B cell (primary cell): ENCODE results near the gene LCN15. TPM values are rescaled to one million over a fixed set of nuclear protein-coding genes. Genes with fewer than 3 reads are reported as not detected.

Experiments used
- ATAC-seq: fragments of 200-7000 bp; cut with Tn5 transposase; one replicate; pipeline ENCODE4 v1.10.0; 2021; ENCODE audit warnings: low read depth, mild to moderate bottlenecking, moderate number of reproducible peaks, moderate library complexity
- CTCF ChIA-PET: fragments of 350-600 bp; sonication (Branson Sonifier 250); formaldehyde crosslinking; loops from one replicate; lab custom pipeline; 2021; ENCODE audit warnings: antibody characterized with exemption, inconsistent platforms; lab: Charles Lee
- POLR2A ChIA-PET: fragments of 350-600 bp; sonication (Branson Sonifier 250); formaldehyde crosslinking; loops from one replicate; lab custom pipeline; 2021; ENCODE audit warnings: antibody characterized with exemption; lab: Charles Lee
- DNase-seq: peaks from one replicate; pipeline ENCODE4 v3.0.0; 2013
- H2AFZ ChIP-seq: 2 replicates; pipeline ENCODE4 v1.6.1; 2012; ENCODE audit warnings: mild to moderate bottlenecking, low read depth, low read length; ENCODE audit not compliant: insufficient read depth, poor library complexity, severe bottlenecking
- H3K27ac ChIP-seq, 2 donors: 1 replicate in 1 of 2; 2 replicates in 1 of 2; pipeline ENCODE4 v1.5.1; 2012 to 2013; ENCODE audit warnings: low read length in 2 of 2, mild to moderate bottlenecking in 2 of 2, moderate library complexity in 1 of 2
- H3K27me3 ChIP-seq, 4 experiments: fragments of 200-600 bp in 1 of 4; sonication (generic) in 1 of 4; replicated peaks in 1 of 4; 1 replicate in 2 of 4; 2 replicates in 2 of 4; pipeline versions ENCODE4 v1.6.1 to v1.7.0; 2013 to 2016; ENCODE audit warnings: low read length in 3 of 4, mild to moderate bottlenecking in 2 of 4, mixed read lengths in 1 of 4, moderate library complexity in 1 of 4; ENCODE audit not compliant: insufficient read depth in 4 of 4, control insufficient read depth in 3 of 4; ENCODE audit errors: control extremely low read depth in 1 of 4
- H3K36me3 ChIP-seq, 2 experiments: replicated peaks in 1 of 2; 1 replicate in 1 of 2; 2 replicates in 1 of 2; pipeline versions ENCODE4 v1.6.1 to v1.7.1; 2013; ENCODE audit warnings: low read length in 1 of 2; ENCODE audit not compliant: insufficient read depth in 2 of 2, control insufficient read depth in 1 of 2; ENCODE audit errors: control extremely low read depth in 1 of 2, extremely low read depth in 1 of 2
- H3K4me1 ChIP-seq, 2 donors: fragments of 200-600 bp in 1 of 2; sonication (generic) in 1 of 2; 1 replicate in 1 of 2; 2 replicates in 1 of 2; pipeline versions ENCODE4 v1.5.1 to v1.6.1; 2013 to 2017; ENCODE audit warnings: low read length in 2 of 2; ENCODE audit not compliant: control insufficient read depth in 2 of 2, insufficient read depth in 2 of 2
- H3K4me2 ChIP-seq: replicated peaks from 2 replicates; pipeline ENCODE3; 2012; ENCODE audit warnings: mild to moderate bottlenecking, low read depth, low read length; ENCODE audit not compliant: poor library complexity, severe bottlenecking
- H3K4me3 ChIP-seq, 5 experiments: fragments of 200-600 bp in 1 of 5; sonication (generic) in 1 of 5; 1 replicate in 3 of 5; 2 replicates in 2 of 5; pipeline versions ENCODE4 v1.5.1 to v1.7.0; 2011 to 2016; ENCODE audit warnings: low read length in 4 of 5, mild to moderate bottlenecking in 4 of 5, low read depth in 2 of 5, control low read depth in 1 of 5, moderate library complexity in 1 of 5; ENCODE audit not compliant: insufficient read depth in 1 of 5; ENCODE audit errors: control extremely low read depth in 1 of 5, extremely low read depth in 1 of 5
- H3K79me2 ChIP-seq: fragments of 200-600 bp; sonication (generic); one replicate; pipeline ENCODE4 v1.6.0; 2016; ENCODE audit warnings: low read length; ENCODE audit not compliant: control insufficient read depth, insufficient read depth
- H3K9ac ChIP-seq: fragments of 200-600 bp; sonication (generic); 2 replicates; pipeline ENCODE4 v1.6.1; 2017; ENCODE audit warnings: mild to moderate bottlenecking, low read length, moderate library complexity
- H3K9me3 ChIP-seq, 3 donors: one replicate each; pipeline versions ENCODE4 v1.6.1 to v1.7.1; 2013; ENCODE audit warnings: low read length in 2 of 3; ENCODE audit not compliant: control insufficient read depth in 2 of 3, insufficient read depth in 1 of 3; ENCODE audit errors: control extremely low read depth in 1 of 3
- H4K20me1 ChIP-seq: 2 replicates; pipeline ENCODE4 v1.6.0; 2012; ENCODE audit warnings: mild to moderate bottlenecking, low read length; ENCODE audit not compliant: insufficient read depth, control insufficient read depth, poor library complexity, severe bottlenecking
- H3K27ac Mint-ChIP-seq: one replicate; pipeline ENCODE4 v1.8.0; 2021; ENCODE audit warnings: mixed read lengths
- H3K27me3 Mint-ChIP-seq: one replicate; pipeline ENCODE4 v1.8.0; 2021; ENCODE audit warnings: mixed read lengths
- H3K4me1 Mint-ChIP-seq: one replicate; pipeline ENCODE4 v1.8.0; 2021; ENCODE audit warnings: mixed read lengths
- H3K4me3 Mint-ChIP-seq: one replicate; pipeline ENCODE4 v1.8.0; 2021; ENCODE audit warnings: mixed read lengths
- H3K9me3 Mint-ChIP-seq: one replicate; pipeline ENCODE4 v1.8.0; 2022; ENCODE audit warnings: mixed read lengths; ENCODE audit not compliant: insufficient read depth
- EZH2 ChIP-seq: IDR thresholded peaks from 2 replicates; pipeline ENCODE4 v1.6.1; 2012; ENCODE audit warnings: borderline replicate concordance, low read depth, mild to moderate bottlenecking, moderate library complexity, low read length; ENCODE audit not compliant: insufficient read depth, poor library complexity, severe bottlenecking
- WGBS: methylation state at CpG from one replicate; pipeline ENCODE4 v1.1.5; 2013; ENCODE audit warnings: missing lambda C conversion rate; ENCODE audit not compliant: insufficient coverage; 5-methylcytosine and 5-hydroxymethylcytosine counted together
- intact Hi-C: fragments of 100-400 bp; cut with micrococcal nuclease; formaldehyde crosslinking; loops from one replicate; pipeline ENCODE4 v1.10.0; 2022
- polyA plus RNA-seq: library from polyadenylated mRNA; depleted of rRNA; stranded (reverse); fragments of >200 nt; gene quantifications from 2 replicates; pipeline ENCODE4 v1.2.3, GENCODE V29; 2012
- total RNA-seq, 2 donors: library from RNA; stranded (reverse); fragments of 120-200 nt in 1 of 2; gene quantifications; 1 replicate in 1 of 2; 2 replicates in 1 of 2; pipeline versions ENCODE4 v1.2.3 to v1.2.4, GENCODE V29; 2013 to 2022
- TF ChIP-seq, protein P1 (sequence below): fragments of 200-600 bp; IDR thresholded peaks from one replicate; pipeline ENCODE4 v1.8.0; 2022; ENCODE audit warnings: antibody characterized with exemption, mild to moderate bottlenecking

The LCN15 gene
- total and polyA plus RNA-seq, 2 donors (not counting 1 experiment from before 2014, with no cell fraction given): not detected

DNA sequence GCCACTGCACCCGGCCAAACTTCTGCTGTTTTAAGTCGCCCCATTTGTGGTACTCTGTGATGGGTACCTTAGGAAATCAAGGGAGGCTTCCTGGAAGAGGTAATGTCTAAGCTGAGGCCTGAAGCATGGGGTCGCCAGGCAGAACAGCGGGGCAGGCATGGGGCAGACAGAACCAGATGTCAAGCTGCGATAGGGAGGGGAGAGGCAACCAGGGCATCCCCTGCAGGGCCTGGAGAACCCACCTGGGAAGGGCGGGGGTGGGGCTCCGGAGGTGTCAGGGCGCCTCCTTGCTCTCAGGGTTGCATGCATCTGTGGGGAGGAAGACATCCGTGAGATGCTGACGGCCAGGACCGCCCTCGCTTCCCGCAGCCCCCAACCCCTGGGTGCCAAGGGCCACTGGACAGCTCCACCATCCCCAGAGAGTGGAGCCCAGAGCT is 2.8 kb downstream of the LCN15 start:
- WGBS: 80% methylated on average over 10 of the region's 13 CpGs

More for the DNA sequence above, 2.8 kb downstream of the LCN15 start:
- H3K4me3 ChIP-seq: no peak overlapping the region
- Mint-ChIP-seq H3K27ac (peak overlapping the region; percentile 37), H3K27me3 (no peaks in the 10 kb centered on the region), H3K4me3 (no peak overlapping the region), H3K4me1 (peaks cover 55% of the 10 kb centered on the region), H3K9me3 (no peaks in the 10 kb centered on the region)
- H3K4me2 ChIP-seq: no peak overlapping the region
- ChIA-PET POLR2A (interaction anchor here (0.6 to 6.1 kb wide), 3 partner anchors 33 to 997 kb away, joined by 3 to 83 read pairs (median 4); no protein-coding TSS in a partner anchor), CTCF (interaction anchor here (0.7 to 4.9 kb wide), 6 partner anchors 8 to 302 kb away, joined by 3 to 102 read pairs (median 6); no protein-coding TSS in a partner anchor)
- no peak overlapping the region for H2AFZ ChIP-seq
- peaks cover 0 to 18% (median 0%) of the 10 kb centered on the region in 3 donors for H3K9me3 ChIP-seq
- H4K20me1 ChIP-seq: no peaks in the 10 kb centered on the region
- ATAC-seq (no peak), DNase-seq (no peak)
- H3K27ac ChIP-seq: no peak overlapping the region
- H3K9ac ChIP-seq: no peak overlapping the region
- H3K4me1 ChIP-seq: peaks cover 44 to 82% of the 10 kb centered on the region in 2 donors
- H3K36me3 ChIP-seq: no peaks in the 10 kb centered on the region
- peaks cover 0 to 3% (median 0%) of the 10 kb centered on the region in 4 experiments for H3K27me3 ChIP-seq
- intact Hi-C loops: no loop called here
- TF ChIP-seq, protein P1, sequence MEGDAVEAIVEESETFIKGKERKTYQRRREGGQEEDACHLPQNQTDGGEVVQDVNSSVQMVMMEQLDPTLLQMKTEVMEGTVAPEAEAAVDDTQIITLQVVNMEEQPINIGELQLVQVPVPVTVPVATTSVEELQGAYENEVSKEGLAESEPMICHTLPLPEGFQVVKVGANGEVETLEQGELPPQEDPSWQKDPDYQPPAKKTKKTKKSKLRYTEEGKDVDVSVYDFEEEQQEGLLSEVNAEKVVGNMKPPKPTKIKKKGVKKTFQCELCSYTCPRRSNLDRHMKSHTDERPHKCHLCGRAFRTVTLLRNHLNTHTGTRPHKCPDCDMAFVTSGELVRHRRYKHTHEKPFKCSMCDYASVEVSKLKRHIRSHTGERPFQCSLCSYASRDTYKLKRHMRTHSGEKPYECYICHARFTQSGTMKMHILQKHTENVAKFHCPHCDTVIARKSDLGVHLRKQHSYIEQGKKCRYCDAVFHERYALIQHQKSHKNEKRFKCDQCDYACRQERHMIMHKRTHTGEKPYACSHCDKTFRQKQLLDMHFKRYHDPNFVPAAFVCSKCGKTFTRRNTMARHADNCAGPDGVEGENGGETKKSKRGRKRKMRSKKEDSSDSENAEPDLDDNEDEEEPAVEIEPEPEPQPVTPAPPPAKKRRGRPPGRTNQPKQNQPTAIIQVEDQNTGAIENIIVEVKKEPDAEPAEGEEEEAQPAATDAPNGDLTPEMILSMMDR: no peak
- TF ChIP-seq EZH2: no peak
- H3K79me2 ChIP-seq: peaks cover 3% of the 10 kb centered on the region
